DOHH2 (cell line): ENCODE measurements around the gene JDP2.

Source experiments
- H3F3A ChIP-seq: fragments of 200-600 bp; sonication (generic), shearing (Covaris generic); 2 replicates; pipeline ENCODE4 v1.6.0; 2016; ENCODE audit warnings: antibody characterized with exemption, mild to moderate bottlenecking; ENCODE audit not compliant: control insufficient read depth, insufficient read depth
- H3K27ac ChIP-seq: fragments of 200-600 bp; sonication (generic); 2 replicates; pipeline ENCODE4 v1.5.1; 2014; ENCODE audit warnings: low read depth, mild to moderate bottlenecking, low read length, moderate library complexity
- H3K27me3 ChIP-seq: fragments of 200-600 bp; sonication (generic); 2 replicates; pipeline ENCODE4 v1.6.1; 2014; ENCODE audit warnings: mild to moderate bottlenecking, low read length, mixed read lengths; ENCODE audit not compliant: control insufficient read depth
- H3K36me3 ChIP-seq: fragments of 200-600 bp; sonication (generic); 2 replicates; pipeline ENCODE4 v1.6.1; 2014; ENCODE audit warnings: mild to moderate bottlenecking, low read length, moderate library complexity, mixed read lengths; ENCODE audit not compliant: control insufficient read depth
- H3K4me1 ChIP-seq: fragments of 200-600 bp; sonication (generic); 2 replicates; pipeline ENCODE4 v1.6.1; 2014; ENCODE audit warnings: mild to moderate bottlenecking, low read length, mixed read lengths; ENCODE audit not compliant: control insufficient read depth
- H3K4me2 ChIP-seq: fragments of 200-600 bp; sonication (generic); 2 replicates; pipeline ENCODE4 v1.6.0; 2014; ENCODE audit warnings: mild to moderate bottlenecking, low read length, moderate library complexity
- H3K4me3 ChIP-seq: fragments of 200-600 bp; sonication (generic); 2 replicates; pipeline ENCODE4 v1.5.1; 2014; ENCODE audit warnings: mild to moderate bottlenecking, low read length, mixed read lengths
- H3K79me2 ChIP-seq: fragments of 200-600 bp; sonication (generic); 2 replicates; pipeline ENCODE4 v1.6.1; 2014; ENCODE audit warnings: mild to moderate bottlenecking, low read length, mixed read lengths; ENCODE audit not compliant: control insufficient read depth
- H3K9me2 ChIP-seq: fragments of 200-600 bp; sonication (generic); replicated peaks from 2 replicates; pipeline ENCODE4 v1.6.1; 2014; ENCODE audit warnings: mild to moderate bottlenecking, low read length, mixed read lengths; ENCODE audit not compliant: control insufficient read depth
- H3K9me3 ChIP-seq: fragments of 200-600 bp; sonication (generic); 2 replicates; pipeline ENCODE4 v1.6.1; 2014; ENCODE audit warnings: antibody characterized with exemption, low read length, mixed read lengths; ENCODE audit not compliant: control insufficient read depth, insufficient read depth
- H4K20me1 ChIP-seq: fragments of 200-600 bp; sonication (generic); 2 replicates; pipeline ENCODE4 v1.6.0; 2014; ENCODE audit warnings: low read depth, mild to moderate bottlenecking, antibody characterized with exemption, low read length, moderate library complexity; ENCODE audit not compliant: control insufficient read depth, insufficient read depth
- EZH2phosphoT487 ChIP-seq: fragments of 200-600 bp; sonication (generic); IDR thresholded peaks from 2 replicates; pipeline ENCODE4 v1.6.1; 2017; ENCODE audit warnings: borderline replicate concordance, mild to moderate bottlenecking, antibody characterized with exemption, low read length, moderate library complexity, mixed read lengths
- TF ChIP-seq, protein P1 (sequence below): fragments of 200-600 bp; sonication (generic); IDR thresholded peaks from one replicate; pipeline ENCODE4 v1.5.1; 2014; ENCODE audit warnings: antibody characterized with exemption, mild to moderate bottlenecking, low read depth, low read length; ENCODE audit not compliant: poor library complexity, severe bottlenecking

The JDP2 gene

DNA sequence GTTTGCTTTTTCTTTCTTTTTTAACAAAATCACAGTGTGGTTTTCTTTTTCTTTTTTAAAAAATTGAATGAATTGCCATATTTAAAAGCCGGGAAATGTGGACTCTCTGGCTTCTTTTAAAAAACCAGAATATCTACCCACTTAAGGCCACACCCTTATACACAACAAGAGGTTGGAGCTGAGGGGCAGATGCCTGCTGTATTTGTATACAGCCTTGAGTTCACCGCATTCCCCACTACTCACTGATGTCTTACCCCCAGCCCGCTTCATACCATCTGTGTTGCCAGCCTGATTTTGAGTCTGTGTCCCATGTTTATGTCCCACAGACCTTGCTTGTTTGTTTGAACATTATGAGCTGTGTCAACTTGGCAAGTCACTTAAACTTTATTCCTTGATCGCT, 14.3 kb downstream of the JDP2 start:
- no peaks in the 10 kb centered on the region for H3K79me2 ChIP-seq
- no peak overlapping the region for H3K4me2 ChIP-seq
- no peak overlapping the region for H3K4me3 ChIP-seq
- no peaks in the 10 kb centered on the region for H3K9me2 ChIP-seq
- peaks cover 55% of the 10 kb centered on the region for H3K4me1 ChIP-seq
- H3K27me3 ChIP-seq: no peaks in the 10 kb centered on the region
- no peaks in the 10 kb centered on the region for H3F3A ChIP-seq
- no peaks in the 10 kb centered on the region; the same call in 1 of the 2 replicates for H3K36me3 ChIP-seq
- H3K27ac ChIP-seq: no peak overlapping the region
- no peaks in the 10 kb centered on the region for H4K20me1 ChIP-seq
- TF ChIP-seq, protein P1, sequence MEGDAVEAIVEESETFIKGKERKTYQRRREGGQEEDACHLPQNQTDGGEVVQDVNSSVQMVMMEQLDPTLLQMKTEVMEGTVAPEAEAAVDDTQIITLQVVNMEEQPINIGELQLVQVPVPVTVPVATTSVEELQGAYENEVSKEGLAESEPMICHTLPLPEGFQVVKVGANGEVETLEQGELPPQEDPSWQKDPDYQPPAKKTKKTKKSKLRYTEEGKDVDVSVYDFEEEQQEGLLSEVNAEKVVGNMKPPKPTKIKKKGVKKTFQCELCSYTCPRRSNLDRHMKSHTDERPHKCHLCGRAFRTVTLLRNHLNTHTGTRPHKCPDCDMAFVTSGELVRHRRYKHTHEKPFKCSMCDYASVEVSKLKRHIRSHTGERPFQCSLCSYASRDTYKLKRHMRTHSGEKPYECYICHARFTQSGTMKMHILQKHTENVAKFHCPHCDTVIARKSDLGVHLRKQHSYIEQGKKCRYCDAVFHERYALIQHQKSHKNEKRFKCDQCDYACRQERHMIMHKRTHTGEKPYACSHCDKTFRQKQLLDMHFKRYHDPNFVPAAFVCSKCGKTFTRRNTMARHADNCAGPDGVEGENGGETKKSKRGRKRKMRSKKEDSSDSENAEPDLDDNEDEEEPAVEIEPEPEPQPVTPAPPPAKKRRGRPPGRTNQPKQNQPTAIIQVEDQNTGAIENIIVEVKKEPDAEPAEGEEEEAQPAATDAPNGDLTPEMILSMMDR: no peak
- TF ChIP-seq EZH2phosphoT487: no peak
- no peaks in the 10 kb centered on the region for H3K9me3 ChIP-seq

DNA sequence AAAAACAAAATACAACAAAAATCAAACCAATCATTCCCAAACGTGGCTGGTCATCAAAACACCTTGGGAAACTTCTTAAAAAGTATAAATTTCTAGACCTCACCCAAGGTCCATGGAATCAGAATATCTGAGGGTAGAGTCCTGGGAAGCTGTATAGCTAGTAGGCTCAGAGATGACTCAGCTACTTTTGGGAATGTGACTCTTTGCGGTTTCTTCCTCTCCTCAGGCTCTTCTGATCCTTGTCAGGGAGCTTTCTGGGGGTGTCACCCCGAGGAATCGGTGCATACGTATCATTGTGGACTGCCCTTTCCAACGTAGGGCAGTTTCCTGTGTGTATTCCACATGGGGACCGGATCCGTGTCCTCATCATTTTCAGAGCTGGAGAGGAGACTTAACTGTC, 14.8 kb downstream of the JDP2 start:
- H3K4me2 ChIP-seq: no peak overlapping the region
- peaks cover 51% of the 10 kb centered on the region for H3K4me1 ChIP-seq

DNA sequence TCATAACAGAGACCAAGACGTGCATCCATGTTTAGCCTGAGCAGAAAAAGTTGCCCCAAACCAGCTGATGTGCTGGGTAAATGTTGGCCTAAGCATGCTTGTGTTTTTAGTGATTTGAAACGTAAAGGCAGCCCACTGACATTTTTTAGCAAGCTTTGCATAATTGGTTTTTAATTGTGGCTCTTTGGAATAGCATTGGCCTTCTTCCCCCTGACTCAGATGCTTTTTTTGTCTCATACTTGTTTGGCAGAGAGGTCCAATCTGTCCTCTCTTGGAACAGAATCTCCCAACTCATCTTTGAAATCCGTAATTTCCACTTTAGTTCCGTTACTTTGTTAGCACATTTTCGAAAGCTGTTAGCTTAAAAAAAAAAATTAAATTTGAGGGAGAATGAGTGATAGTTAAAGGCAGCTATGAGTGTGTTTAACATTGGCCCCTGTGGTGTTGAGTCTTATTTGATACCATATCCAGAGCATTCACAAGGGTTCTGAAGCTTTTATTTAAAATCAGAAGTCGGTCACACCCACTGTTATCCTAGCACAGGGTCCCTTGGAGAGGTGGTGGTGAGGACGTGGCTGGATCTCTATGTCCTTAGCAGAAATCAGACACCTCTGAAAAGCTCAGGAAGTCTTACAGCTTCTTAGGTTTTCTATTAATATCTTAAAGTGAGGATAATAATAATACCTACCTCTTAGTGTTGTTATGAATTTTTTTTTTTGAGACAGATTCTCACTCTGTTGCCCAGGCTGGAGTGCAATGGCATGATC, 15.6 kb downstream of the JDP2 start:
- Histone ChIP-seq H3K9me2 (no peaks in the 10 kb centered on the region), H3K9me3 (no peaks in the 10 kb centered on the region), H3K4me2 (no peak overlapping the region), H3K4me1 (peaks cover 43% of the 10 kb centered on the region), H3K79me2 (no peaks in the 10 kb centered on the region), H3K27ac (no peak overlapping the region), H4K20me1 (no peaks in the 10 kb centered on the region), H3K36me3 (no peaks in the 10 kb centered on the region; the same call in 1 of the 2 replicates), H3K4me3 (no peak overlapping the region), H3K27me3 (no peaks in the 10 kb centered on the region), H3F3A (no peaks in the 10 kb centered on the region)
- TF ChIP-seq, protein P1: no peak
- no peak for TF ChIP-seq EZH2phosphoT487

More for the DNA sequence above, 14.8 kb downstream of the JDP2 start:
- Histone ChIP-seq H4K20me1 (no peaks in the 10 kb centered on the region), H3K9me2 (no peaks in the 10 kb centered on the region), H3K9me3 (no peaks in the 10 kb centered on the region), H3K79me2 (no peaks in the 10 kb centered on the region), H3F3A (no peaks in the 10 kb centered on the region), H3K36me3 (no peaks in the 10 kb centered on the region; the same call in 1 of the 2 replicates), H3K27me3 (no peaks in the 10 kb centered on the region), H3K4me3 (no peak overlapping the region), H3K27ac (no peak overlapping the region)
- TF ChIP-seq, protein P1: no peak
- no peak for TF ChIP-seq EZH2phosphoT487
